ENCODE data around the gene SLC39A9. TPM values are rescaled to one million over a fixed set of nuclear protein-coding genes. Genes with fewer than 3 reads are reported as not detected.

The SLC39A9 gene
- total and polyA plus RNA-seq, 2 of the 4 experiments (the other 2 are of a cell fraction): 41.4 to 168 TPM

DNA sequence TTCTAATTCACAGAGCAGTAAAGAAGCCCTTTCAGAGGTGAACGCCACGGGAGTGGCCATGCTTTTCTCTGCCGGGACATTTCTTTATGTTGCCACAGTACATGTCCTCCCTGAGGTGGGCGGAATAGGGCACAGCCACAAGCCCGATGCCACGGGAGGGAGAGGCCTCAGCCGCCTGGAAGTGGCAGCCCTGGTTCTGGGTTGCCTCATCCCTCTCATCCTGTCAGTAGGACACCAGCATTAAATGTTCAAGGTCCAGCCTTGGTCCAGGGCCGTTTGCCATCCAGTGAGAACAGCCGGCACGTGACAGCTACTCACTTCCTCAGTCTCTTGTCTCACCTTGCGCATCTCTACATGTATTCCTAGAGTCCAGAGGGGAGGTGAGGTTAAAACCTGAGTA is 59.9 kb downstream of the SLC39A9 start:
- Histone ChIP-seq H3K23ac (ENCODE audit: low read depth, low read length) (no peak overlapping the region), H3K4ac (ENCODE audit: low read depth, low read length) (no peak overlapping the region), H2BK15ac (ENCODE audit: low read depth, low read length) (no peak overlapping the region), H4K91ac (ENCODE audit: insufficient read depth, low read depth, low read length) (no peak overlapping the region), H4K5ac (ENCODE audit: low read depth, low read length) (no peak overlapping the region), H2BK20ac (ENCODE audit: low read depth, low read length) (no peak overlapping the region), H3K56ac (ENCODE audit: extremely low read depth, insufficient read depth, low read length) (no peak overlapping the region), H3K27ac (ENCODE audit: insufficient read depth, low read length) (no peak overlapping the region), H3K18ac (ENCODE audit: low read depth, low read length) (no peak overlapping the region), H2AK9ac (replicated peaks; ENCODE audit: low read depth, low read length, poor library complexity) (no peak overlapping the region), H3K4me3 (ENCODE audit: insufficient read depth, low read depth, low read length) (no peak overlapping the region), H2BK120ac (ENCODE audit: low read depth, low read length) (no peak overlapping the region), H4K20me1 (ENCODE audit: insufficient read depth, low read length) (peaks cover 4% of the 10 kb centered on the region; the same call in 1 of the 2 replicates), H2AFZ (replicated peaks; ENCODE audit: low read length, poor library complexity) (no peak overlapping the region), H2AK5ac (ENCODE audit: low read depth, low read length) (no peak overlapping the region), H3K4me1 (ENCODE audit: control insufficient read depth, insufficient read depth, low read length) (no peaks in the 10 kb centered on the region), H3K36me3 (ENCODE audit: control insufficient read depth, insufficient read depth, low read length) (peaks cover 18% of the 10 kb centered on the region), H3K9ac (ENCODE audit: low read depth, low read length) (no peak overlapping the region), H3K9me3 (ENCODE audit: control insufficient read depth, insufficient read depth, low read length) (no peaks in the 10 kb centered on the region), H4K8ac (ENCODE audit: low read depth in 2 of 2, low read length in 2 of 2) (no peak overlapping the region), H2BK5ac (ENCODE audit: low read depth, low read length, poor library complexity, severe bottlenecking) (no peak overlapping the region), H3K4me2 (ENCODE audit: low read depth, low read length) (no peak overlapping the region), H3K27me3 (ENCODE audit: control insufficient read depth, insufficient read depth, low read length) (no peaks in the 10 kb centered on the region), H3K14ac (replicated peaks; ENCODE audit: low read depth, low read length) (no peak overlapping the region), H3K79me1 (ENCODE audit: low read depth in 1 of 2, low read length in 2 of 2) (peaks cover 7 to 9% of the 10 kb centered on the region in 2 experiments; a peak in 2 of 4 replicates), H3K9me1 (ENCODE audit: insufficient read depth, low read length) (no peaks in the 10 kb centered on the region)
- intact Hi-C loops (cut with micrococcal nuclease) (no loop called here), in situ Hi-C loops (cut with MboI; ENCODE audit: low sequenced_read_pairs) (no loop called here), dilution Hi-C loops (cut with HindIII; ENCODE audit: low sequenced_read_pairs, unreplicated experiment) (no loop called here)
- CTCF ChIA-PET: interaction anchor here (1.3 kb wide), 1 partner anchor 211 kb away, joined by 4 read pairs; no protein-coding TSS in a partner anchor
- BruUV-seq (replicated peaks): no TSS peak
- TF ChIP-seq MAFK (IDR thresholded peaks at IDR 0.05; ENCODE audit: low read depth, low read length): no peak
- TF ChIP-seq, protein P1, sequence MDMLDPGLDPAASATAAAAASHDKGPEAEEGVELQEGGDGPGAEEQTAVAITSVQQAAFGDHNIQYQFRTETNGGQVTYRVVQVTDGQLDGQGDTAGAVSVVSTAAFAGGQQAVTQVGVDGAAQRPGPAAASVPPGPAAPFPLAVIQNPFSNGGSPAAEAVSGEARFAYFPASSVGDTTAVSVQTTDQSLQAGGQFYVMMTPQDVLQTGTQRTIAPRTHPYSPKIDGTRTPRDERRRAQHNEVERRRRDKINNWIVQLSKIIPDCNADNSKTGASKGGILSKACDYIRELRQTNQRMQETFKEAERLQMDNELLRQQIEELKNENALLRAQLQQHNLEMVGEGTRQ (IDR thresholded peaks at IDR 0.05; ENCODE audit: low read depth, low read length): no peak
- no peak for TF ChIP-seq RAD21 (IDR thresholded peaks at IDR 0.05; ENCODE audit: low read length)
- TF ChIP-seq RCOR1 (IDR thresholded peaks at IDR 0.05; ENCODE audit: insufficient replicate concordance, low read length): no peak
- TF ChIP-seq, protein P2, sequence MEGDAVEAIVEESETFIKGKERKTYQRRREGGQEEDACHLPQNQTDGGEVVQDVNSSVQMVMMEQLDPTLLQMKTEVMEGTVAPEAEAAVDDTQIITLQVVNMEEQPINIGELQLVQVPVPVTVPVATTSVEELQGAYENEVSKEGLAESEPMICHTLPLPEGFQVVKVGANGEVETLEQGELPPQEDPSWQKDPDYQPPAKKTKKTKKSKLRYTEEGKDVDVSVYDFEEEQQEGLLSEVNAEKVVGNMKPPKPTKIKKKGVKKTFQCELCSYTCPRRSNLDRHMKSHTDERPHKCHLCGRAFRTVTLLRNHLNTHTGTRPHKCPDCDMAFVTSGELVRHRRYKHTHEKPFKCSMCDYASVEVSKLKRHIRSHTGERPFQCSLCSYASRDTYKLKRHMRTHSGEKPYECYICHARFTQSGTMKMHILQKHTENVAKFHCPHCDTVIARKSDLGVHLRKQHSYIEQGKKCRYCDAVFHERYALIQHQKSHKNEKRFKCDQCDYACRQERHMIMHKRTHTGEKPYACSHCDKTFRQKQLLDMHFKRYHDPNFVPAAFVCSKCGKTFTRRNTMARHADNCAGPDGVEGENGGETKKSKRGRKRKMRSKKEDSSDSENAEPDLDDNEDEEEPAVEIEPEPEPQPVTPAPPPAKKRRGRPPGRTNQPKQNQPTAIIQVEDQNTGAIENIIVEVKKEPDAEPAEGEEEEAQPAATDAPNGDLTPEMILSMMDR (conservative IDR thresholded peaks at IDR 0.05; ENCODE audit: low read depth, low read length): no peak
- TF ChIP-seq POLR2A (IDR thresholded peaks at IDR 0.05; ENCODE audit: low read depth, low read length): no peak
- TF ChIP-seq FOS (IDR thresholded peaks at IDR 0.05; ENCODE audit: low read depth, low read length): no peak
- TF ChIP-seq, protein P3, sequence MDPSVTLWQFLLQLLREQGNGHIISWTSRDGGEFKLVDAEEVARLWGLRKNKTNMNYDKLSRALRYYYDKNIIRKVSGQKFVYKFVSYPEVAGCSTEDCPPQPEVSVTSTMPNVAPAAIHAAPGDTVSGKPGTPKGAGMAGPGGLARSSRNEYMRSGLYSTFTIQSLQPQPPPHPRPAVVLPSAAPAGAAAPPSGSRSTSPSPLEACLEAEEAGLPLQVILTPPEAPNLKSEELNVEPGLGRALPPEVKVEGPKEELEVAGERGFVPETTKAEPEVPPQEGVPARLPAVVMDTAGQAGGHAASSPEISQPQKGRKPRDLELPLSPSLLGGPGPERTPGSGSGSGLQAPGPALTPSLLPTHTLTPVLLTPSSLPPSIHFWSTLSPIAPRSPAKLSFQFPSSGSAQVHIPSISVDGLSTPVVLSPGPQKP (IDR thresholded peaks at IDR 0.05; ENCODE audit: borderline replicate concordance, low read depth, low read length): no peak
- TF ChIP-seq MXI1 (IDR thresholded peaks at IDR 0.05; ENCODE audit: borderline replicate concordance, low read depth, low read length): no peak
- DNase-seq: no peak
- 96% methylated on average over 6 of the region's 11 CpGs; no CpG with 5 or more reads in 1 of the 2 experiments for WGBS, 2 experiments (ENCODE audit: extremely low coverage in 2 of 2, insufficient read length in 1 of 2)
- ATAC-seq (ENCODE audit: low read depth): no peak
- POLR2A ChIA-PET (ENCODE audit: unreplicated experiment): no interaction called here
